Mesothelial cell of epicardium (in vitro differentiated cells): ENCODE data around the gene U2SURP. TPM values are rescaled to one million over a fixed set of nuclear protein-coding genes. Genes with fewer than 3 reads are reported as not detected.

ENCODE experiments used
- DNase-seq, 2 experiments: peaks; one replicate each; pipeline ENCODE4 v3.0.0; 2021; ENCODE audit warnings: low spot score in 2 of 2; ENCODE audit not compliant: unreplicated experiment in 2 of 2
- H3K27ac Mint-ChIP-seq: 2 replicates; pipeline ENCODE4 v1.8.0; 2021; ENCODE audit warnings: mixed read lengths
- H3K27me3 Mint-ChIP-seq: 2 replicates; pipeline ENCODE4 v1.8.0; 2021; ENCODE audit warnings: low read depth, mixed read lengths
- H3K36me3 Mint-ChIP-seq: 2 replicates; pipeline ENCODE4 v1.8.0; 2021; ENCODE audit warnings: mixed read lengths
- H3K4me1 Mint-ChIP-seq: 2 replicates; pipeline ENCODE4 v1.8.0; 2021; ENCODE audit warnings: mixed read lengths
- H3K4me3 Mint-ChIP-seq: 2 replicates; pipeline ENCODE4 v1.8.0; 2021; ENCODE audit warnings: mild to moderate bottlenecking, moderate library complexity, mixed read lengths
- H3K9me3 Mint-ChIP-seq: 2 replicates; pipeline ENCODE4 v1.8.0; 2021; ENCODE audit warnings: mixed read lengths
- CTCF ChIP-seq: fragments of 200-600 bp; sonication (generic); IDR thresholded peaks from one replicate; pipeline ENCODE4 v1.5.0; 2021; ENCODE audit warnings: antibody characterized with exemption; ENCODE audit not compliant: unreplicated experiment
- total RNA-seq: library from RNA; stranded (reverse); gene quantifications from 3 replicates; pipeline ENCODE4 v1.2.1, GENCODE V29; 2021

Gene U2SURP
- total RNA-seq, 1 donor from 2014 or later = 141 TPM

GRCh38 chr3:143101792-143102381 is 100.5 kb downstream of the U2SURP start:
- no peak for TF ChIP-seq CTCF
- Mint-ChIP-seq H3K27me3 (peaks cover 14% of the 10 kb centered on the region), H3K9me3 (peaks cover 37% of the 10 kb centered on the region), H3K4me3 (no peak overlapping the region), H3K27ac (no peak overlapping the region), H3K36me3 (no peaks in the 10 kb centered on the region), H3K4me1 (no peaks in the 10 kb centered on the region)
- no peak for DNase-seq

- no peaks in the 10 kb centered on the region for H3K4me1 Mint-ChIP-seq
- H3K27me3 Mint-ChIP-seq = peaks cover 14% of the 10 kb centered on the region
- DNase-seq = no peak
- no peak for TF ChIP-seq CTCF
- H3K9me3 Mint-ChIP-seq = peaks cover 33% of the 10 kb centered on the region
- no peak overlapping the region for H3K4me3 Mint-ChIP-seq
- no peaks in the 10 kb centered on the region for H3K36me3 Mint-ChIP-seq
- H3K27ac Mint-ChIP-seq = no peak overlapping the region
Observed at GRCh38 chr3:143103652-143104051, 102.3 kb downstream of the U2SURP start.

DNA sequence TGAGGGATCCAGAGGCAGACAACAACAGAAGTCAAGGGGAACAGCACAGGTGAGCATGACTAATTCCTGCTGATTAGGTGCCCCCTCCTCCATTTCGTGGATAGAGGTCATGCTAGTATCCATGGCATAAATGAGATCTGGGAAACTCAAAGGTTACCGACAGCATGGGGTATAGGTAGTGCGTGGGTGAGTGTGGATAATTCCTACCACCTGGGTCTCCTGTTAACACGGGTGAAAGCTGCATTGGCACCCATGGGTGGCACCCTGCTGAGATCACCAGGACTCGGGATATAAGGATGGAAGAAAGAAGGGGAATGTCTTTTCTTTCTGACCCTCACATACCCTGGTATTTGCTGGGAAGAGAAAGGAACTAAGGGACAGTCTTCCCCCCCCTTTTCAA is 103.8 kb downstream of the U2SURP start:
- H3K36me3 Mint-ChIP-seq = no peaks in the 10 kb centered on the region
- no peak overlapping the region for H3K4me3 Mint-ChIP-seq
- no peak overlapping the region for H3K27ac Mint-ChIP-seq
- no peak for DNase-seq
- H3K27me3 Mint-ChIP-seq = peaks cover 4% of the 10 kb centered on the region
- peaks cover 33% of the 10 kb centered on the region for H3K9me3 Mint-ChIP-seq
- no peaks in the 10 kb centered on the region for H3K4me1 Mint-ChIP-seq
- TF ChIP-seq CTCF = no peak

DNA sequence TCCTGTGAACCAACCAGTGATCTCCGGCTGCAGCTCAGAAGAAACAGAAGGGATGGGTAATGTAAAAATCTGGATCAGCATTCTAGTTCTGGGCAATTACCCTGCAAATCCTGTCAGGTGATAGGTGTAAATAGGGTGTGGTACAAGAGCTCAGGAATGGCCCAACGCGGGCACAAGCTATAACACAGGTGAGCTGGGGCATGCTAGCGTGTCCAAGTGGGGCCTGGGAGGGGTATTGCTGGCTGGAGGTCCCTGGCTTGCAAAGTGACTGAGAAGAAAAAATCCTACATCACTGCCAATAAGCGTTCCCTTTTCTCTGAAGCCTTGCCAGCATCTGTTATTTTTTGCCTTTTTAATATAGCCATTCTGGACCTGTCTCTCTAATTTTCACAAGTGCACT is 108.5 kb downstream of the U2SURP start:
- no peak for DNase-seq
- Mint-ChIP-seq H3K4me3 (no peak overlapping the region), H3K9me3 (peaks cover 16% of the 10 kb centered on the region), H3K27ac (no peak overlapping the region), H3K36me3 (no peaks in the 10 kb centered on the region), H3K27me3 (peaks cover 32% of the 10 kb centered on the region), H3K4me1 (no peaks in the 10 kb centered on the region)
- no peak for TF ChIP-seq CTCF

Other genes starting within 250 kb of the U2SURP start
- 3.8 to 4.6 TPM (median 4.2 TPM) in 3 replicates for gene PCOLCE2, start 112.5 kb upstream of the U2SURP start, total RNA-seq
- gene PAQR9, start 37.9 kb upstream of the U2SURP start, total RNA-seq = 0.09 to 0.18 TPM in 2 of 3 replicates, not detected in the other
- gene CHST2, start 118.2 kb downstream of the U2SURP start, total RNA-seq = 11.8 to 13.4 TPM (median 12.6 TPM) in 3 replicates